Measurements from ENCODE around the gene BTBD9.

The BTBD9 gene

DNA sequence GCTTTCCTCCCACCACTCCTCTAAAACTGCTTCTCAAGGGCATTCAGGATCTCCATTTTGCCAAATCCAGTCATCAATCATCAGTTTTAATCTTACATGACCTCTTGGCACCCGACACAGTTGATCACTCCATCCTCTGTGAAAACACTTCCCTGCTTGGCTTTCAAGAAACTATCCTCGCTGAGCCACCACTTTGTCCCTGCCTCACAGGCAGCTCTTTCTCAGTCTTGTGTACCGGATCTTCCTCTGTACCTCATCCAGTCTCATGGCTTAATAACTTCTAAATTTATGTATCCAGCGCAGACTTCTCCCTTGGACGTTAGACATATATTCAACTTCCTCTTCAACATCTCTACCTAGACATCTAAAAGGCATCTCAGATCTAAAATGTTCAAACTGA lies 89.9 kb downstream of the BTBD9 start:
- FAIRE-seq, result no peak

DNA sequence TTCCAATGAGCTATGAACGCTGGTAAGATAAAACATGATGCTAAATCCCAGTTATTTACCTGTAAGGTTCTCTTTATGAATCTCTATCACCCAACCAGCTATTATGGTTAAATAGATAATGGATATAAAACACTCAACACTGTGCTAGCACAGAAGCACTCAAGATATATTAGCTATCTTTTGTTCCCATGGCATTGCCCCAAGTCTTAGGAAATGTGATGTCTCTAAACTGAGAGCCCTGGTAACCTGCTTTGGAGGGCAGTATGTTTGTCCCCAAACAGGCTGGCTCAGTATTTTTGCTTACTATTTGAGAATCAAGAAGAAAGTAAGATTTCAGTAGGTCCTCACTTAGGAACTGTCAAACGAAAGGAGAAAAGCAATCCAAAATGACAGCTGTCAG lies 90.5 kb downstream of the BTBD9 start:
- no peak for FAIRE-seq

DNA sequence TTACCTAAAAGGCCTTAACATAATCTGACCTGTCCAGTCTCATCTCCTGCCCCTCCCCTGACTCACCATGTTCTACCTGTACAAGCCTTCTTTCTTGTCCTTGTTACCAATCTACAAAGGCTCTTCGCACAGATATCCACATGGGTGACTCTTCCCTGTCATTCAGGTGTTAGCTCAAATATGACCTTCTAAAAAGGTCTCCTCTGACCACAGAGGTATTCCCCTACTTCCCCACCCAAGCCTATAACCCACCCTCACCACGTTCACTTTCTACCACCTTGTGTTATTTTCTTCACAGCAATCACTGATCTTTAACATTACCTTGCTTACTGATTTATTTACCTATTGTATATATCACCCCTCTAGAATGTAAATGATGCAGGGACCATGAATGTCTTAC lies 96.7 kb downstream of the BTBD9 start:
- no peak for FAIRE-seq

DNA sequence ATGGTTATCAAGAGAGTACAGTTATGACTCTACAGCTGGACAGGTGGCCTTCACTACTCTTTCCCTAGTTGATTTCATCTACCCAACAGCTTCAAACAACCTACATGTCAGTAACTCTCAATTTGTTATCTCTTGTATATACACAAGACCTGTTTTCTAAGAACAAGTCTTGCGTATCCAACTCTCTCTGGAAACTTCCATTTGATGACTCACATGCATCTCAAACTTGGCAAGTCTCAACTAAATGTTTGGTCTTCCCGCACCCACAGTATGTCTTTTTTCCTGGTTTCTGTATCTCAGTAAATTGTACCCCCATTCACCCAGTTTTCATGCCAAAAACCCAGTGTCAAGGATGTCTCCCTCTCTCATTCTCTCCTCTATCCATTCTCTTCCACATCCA lies 97.7 kb downstream of the BTBD9 start:
- no peak for FAIRE-seq

DNA sequence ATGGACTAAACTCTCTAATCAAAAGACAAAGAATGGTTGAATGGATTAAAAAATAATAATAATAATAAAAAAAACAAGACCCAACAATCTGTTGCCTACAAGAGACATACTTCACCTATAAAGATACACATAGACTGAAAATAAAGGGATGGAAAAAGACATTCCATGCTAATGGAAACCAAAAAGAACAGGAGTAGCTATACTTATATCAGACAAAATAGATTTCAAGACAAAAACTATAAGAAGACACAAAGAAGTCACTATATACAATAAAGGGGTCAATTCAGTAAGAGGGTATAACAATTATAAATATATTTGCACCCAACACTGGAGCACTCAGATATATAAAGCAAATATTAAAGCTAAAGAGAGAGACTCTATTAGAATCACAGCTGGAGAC lies 106.7 kb downstream of the BTBD9 start:
- FAIRE-seq, result no peak

DNA sequence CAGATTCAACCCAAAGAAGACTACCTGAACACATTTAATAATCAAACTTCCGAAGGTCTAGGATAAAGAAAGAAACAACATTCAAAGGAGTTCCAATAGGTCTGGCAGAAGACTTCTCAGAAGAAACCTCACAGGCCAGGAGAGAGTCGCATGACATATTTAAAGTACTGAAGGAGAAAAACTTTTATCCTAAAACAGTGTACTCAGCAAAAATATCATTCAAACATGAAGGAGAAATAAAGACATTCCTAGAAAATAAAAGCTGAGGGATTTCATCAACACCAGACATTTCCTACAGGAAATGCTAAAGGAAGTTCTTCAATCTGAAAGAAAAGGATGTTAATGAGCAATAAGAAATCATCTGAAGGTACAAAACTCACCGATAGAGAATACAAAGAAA lies 108.6 kb downstream of the BTBD9 start:
- no peak for FAIRE-seq

DNA sequence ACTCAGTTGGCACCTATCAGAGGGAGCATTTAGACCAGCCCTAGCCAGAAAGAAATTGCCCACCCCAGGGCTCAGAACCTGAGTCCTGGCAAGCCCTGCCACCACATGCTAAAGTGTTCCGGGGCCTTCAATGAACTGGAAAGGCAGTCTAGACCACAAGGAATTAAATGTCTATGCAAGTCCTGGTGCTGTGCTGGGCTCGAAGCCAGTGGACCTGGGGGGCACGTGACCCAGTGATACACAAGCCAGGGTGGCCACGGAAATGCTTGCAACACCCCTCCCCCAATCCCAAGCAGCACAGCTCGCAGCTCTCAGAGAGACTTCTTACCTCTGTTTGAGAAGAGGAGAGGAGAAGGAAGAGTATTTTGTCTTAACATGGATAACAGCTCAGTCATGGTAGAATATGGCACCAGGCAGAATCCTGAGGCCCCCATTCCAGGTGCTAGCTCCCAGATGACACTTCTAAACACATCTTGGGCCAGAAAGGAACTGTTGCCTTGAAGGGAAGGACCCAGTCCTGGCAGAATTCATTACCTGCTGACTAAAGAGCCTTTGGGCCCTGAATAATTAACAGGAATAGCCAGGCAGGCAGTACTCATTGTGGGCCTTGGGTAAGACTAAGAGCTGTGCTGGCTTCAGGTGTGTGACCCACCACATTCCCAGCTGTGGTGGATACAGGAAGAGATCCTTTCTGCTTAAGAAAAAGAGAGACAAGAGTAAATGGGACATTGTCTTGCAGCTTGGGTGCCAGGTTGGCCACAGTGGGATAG lies 111.3 kb downstream of the BTBD9 start:
- FAIRE-seq, result no peak

DNA sequence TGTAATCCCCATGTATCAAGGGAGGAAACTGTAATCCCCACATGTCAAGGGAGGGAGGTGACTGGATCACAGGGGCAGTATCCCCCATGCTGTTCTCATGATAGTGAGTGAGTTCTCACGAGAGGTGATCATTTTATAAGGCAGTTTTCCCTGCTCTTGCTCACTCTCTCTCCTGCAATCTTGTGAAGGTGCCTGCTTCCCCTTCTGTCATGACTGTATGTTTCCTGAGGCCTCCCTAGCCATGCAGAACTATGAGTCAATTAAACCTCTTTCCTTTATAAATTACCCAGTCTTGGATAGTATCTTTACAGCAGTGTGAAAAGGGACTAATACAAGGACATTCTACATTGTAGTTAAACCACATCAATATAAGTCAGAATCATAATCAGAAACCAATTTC lies 112.4 kb downstream of the BTBD9 start:
- no peak for FAIRE-seq

DNA sequence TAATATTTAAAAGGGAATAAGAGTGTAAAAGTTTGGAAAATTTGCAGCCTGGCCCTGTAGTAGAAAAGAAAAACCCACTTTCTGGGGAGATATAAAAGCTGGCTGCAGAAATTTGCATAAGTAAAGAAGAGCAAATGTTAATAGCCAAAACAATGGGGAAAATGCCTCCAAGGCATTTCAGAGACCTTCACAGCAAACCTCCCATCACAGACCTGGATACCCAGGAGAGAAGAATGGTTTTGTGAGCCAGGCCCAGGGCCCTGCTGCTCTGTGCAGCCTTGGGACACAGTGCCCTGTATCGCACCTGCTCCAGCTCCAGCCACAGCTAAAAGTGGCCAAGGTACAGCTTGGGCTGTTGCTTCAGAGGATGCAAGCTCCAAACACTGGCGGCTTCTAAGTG lies 113.8 kb downstream of the BTBD9 start:
- no peak for FAIRE-seq

DNA sequence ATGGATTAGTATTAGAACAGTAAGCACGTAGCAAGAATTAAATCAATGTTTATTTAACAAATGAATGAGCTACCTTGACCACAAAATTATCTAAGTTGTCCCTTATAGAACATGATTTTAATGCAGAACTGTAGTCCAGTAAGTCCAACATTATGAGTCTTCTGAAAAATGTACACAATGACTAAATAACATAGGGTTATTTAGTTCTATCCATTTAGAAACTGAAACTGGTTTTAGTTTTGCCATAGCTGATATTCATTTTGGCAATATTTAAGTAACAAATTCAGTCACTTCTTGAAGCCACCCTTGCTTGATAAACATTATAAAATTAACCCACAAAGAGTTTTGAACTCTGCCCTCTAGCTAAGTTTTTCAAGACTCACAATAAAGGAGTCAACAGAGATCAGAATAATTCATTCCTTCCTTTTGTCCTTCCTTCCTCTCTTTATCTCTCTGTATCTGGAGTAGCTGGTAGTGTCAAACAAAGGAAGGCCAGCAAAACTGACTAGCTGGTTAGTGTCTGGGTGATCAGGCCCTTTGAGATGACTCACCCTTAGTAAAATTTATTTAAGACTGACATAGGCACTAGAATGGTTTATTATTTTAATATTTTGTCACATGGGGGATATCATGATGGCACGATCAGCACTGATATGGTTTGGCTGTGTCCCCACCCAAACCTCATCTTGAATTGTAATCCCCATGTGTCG lies 115.1 kb downstream of the BTBD9 start:
- no peak for FAIRE-seq

DNA sequence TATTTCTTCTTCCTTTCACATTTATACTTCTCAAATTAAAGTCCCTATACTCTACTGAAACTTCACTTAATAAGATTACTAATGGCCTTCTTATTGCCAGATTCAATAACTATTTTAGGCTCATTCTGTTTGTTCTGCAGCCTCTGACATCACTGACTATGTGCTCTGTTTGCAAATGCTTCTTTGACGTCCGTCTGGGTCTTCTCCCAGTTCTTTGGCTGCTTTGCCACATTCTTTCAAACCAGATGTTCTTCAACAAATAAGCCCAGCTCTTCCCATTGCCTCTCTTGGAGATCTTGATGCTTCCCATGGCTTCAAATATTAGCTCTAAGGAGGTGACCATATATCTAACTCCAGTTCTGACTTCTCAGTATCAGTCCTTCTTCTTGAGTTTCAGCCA lies 117.4 kb downstream of the BTBD9 start:
- FAIRE-seq, result no peak

DNA sequence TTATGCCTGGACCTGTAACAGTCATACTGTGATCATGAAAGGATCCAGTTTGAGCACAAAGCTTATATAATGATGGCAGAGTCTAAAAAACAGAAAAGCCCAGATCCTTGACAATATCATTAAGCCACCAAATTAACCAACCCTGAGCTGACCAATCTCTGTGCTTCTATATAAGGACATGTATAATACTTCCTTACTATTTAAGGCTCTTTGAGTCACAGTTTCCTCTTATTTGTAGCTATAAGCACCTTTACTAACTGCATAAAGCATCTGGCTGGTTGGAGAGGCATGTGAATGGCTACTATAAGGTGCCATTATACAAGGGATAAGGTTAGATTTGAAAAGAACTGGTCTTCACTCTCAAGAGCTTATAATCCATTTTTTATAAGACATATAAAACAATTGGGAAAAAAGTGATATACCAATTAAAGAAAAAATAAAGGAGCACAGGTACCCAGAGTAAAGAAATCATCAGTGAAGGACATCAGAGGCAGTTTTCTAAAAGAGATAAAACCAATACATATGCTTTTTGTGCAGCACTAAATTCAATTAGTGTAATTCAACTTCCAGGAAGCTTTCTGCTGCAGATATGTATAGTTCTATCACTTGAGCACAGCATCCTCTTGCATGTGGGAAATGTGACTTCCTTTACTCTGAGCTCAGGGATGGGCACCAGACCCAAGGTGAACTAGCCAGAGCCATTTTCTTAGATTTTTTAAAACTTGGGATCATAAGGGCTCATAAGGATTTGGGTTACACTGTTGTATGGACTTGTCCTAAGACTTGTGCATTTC lies 121.0 kb downstream of the BTBD9 start:
- no peak for FAIRE-seq

DNA sequence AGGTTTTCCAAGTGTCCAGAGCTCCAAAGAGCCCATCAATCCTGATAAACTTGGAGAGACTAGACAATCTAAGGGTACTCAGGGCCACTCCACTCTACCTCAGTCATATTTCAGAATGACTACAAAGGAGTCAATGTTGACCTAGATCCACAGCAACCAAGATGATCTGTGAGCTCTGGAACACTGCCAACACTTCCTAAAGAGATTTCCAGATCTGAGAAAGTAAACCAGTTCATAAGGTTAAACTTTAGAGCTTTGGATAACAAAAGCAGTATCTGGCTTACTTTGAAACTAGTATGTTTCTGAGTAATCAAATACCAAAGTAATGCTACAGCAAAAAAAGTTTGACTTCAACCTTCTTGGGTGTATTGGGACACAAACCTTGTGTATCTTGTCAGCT lies 122.7 kb downstream of the BTBD9 start:
- FAIRE-seq, result no peak

DNA sequence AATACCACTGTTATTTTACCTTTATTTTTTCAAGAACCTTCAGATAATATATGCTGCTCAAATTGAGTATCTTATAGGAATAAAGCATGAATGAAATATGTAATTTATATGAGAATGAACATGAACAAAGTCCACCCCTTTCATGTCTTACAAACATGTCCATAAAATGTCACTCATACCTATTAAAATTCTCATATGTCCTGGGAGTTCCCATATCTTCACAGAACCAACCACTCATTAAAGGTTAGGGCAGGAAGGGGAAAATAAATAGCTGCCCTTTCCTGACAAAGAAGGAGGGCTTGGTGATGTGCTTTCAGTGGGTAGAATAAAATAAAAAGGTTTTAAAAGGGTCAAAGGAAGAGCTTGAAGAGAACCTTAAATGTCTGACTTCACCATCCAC lies 125.3 kb downstream of the BTBD9 start:
- no peak for FAIRE-seq

DNA sequence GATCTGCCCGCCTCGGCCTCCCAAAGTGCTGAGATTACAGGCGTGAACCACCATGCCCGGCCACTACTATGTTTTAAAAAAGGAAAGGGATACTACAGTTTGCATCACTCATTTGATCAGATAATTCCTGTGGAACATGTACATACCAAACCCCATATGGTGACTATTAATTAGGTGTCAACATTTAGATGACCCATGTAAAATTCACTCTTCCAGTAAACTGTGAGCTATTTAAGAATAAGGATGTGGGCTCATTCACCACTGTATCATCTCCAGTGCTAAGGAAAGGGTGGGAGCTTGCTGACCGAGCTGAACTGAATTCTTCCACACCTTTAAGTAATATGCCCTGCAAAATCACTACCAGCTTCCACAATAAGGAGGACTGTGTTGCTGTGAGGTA lies 127.5 kb downstream of the BTBD9 start:
- FAIRE-seq, result no peak

DNA sequence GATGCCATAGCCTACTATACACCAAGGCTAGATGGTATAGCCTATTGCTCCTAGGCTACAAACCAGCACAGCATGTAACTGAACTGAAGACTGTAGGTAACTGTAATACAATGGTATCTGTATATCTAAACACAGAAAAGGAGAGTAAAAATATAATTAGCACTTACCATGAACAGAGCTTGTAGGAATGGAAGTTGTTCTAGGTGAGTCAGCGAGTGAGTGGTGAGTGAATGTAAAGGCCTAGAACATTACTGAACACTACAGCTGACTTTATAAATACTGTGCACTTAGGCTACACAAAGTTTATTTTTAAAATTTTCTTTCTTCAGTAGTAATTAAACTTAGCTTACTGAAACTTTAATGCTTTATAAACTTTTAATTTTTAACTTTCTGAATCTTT lies 129.5 kb downstream of the BTBD9 start:
- no peak for FAIRE-seq

DNA sequence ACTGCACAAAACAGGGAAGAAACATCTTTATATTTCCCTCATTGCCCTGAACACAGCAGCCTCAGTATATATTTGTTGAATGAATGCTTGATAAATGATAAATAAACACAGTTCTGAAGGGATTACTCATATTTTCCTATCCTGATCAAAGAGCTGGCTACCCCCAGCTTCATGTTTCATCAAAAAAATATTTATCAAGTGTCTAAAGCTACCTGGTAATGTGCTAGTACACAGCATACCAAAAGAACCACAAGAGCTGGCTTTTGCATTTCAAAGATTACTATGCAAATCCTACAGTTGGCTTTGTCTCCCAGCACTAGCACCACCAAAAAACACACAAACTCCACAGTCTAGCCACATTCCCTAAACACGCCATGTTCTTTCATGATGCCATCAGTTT lies 130.0 kb downstream of the BTBD9 start:
- no peak for FAIRE-seq

DNA sequence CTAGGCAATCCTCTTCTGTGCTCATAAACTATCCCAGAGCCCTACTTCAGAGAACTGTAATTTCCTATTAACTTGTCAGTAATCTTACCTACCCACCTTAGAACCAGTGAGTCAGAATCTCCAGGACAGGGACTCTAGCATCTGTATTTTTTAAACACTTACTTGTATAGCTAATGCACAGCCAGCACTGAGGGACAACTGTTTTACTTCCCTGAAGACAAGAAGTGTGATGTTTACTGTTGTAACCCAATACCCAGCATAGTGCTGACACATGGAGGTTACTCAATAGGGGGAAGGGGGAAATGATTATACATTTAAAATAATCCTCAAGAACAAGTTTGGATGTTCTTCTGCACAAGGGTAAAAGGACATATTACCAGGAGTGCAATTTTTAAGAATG lies 130.8 kb downstream of the BTBD9 start:
- no peak for FAIRE-seq

DNA sequence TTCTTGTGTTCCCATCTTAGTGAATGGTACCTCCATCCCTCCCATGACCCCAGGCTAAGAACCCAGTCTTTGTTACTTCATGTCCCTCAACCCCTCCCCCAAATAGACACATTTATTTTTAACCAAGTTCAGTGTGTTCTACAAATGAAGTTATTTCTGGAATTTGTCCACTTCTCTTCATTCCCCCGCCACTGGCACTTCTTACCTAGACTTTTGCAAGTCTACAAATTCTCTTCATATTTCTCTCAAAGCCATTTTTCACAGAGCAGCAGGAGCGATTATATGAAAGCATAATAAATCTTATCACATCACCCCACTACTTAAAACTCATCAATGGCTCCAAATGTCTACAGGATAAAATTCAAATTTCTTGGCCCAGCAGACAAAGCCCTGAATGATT lies 131.4 kb downstream of the BTBD9 start:
- no peak for FAIRE-seq

DNA sequence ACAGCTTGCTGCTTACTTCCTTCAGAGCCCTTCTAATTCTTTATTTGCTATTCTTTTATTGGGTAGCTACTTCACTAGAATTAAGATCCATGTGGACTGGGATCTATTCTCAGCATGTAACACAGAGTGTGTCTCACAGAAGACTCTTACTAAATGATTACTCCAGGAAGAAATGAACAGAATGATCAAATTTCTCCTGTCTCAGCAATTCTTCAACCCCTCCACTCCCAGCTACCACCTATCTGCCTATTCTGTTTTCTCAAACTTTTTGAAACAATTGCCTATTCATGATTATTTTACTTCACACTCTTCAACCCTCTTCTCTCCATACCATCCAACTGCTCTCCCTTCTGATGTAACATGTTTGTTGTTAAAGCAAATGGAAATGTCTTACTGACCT lies 132.6 kb downstream of the BTBD9 start:
- FAIRE-seq, result no peak

DNA sequence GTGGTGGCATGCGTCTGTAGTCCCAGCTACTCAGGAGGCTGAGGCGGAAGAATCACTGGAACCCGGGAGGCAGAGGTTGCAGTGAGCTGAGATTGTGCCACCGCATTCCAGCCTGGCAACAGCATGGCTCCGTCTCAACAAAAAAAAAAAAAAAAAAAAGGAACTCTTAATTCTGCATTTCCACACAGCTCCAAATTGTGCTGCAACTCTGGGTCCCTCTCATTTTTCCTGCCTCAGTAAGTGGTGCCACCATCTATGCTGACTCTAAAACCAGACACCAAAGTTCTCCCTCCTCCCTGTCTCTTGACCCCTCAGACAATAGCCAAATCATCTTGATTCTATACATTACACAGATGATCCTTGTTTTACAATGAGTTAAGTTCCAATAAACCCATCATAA lies 133.9 kb downstream of the BTBD9 start:
- FAIRE-seq, result no peak

DNA sequence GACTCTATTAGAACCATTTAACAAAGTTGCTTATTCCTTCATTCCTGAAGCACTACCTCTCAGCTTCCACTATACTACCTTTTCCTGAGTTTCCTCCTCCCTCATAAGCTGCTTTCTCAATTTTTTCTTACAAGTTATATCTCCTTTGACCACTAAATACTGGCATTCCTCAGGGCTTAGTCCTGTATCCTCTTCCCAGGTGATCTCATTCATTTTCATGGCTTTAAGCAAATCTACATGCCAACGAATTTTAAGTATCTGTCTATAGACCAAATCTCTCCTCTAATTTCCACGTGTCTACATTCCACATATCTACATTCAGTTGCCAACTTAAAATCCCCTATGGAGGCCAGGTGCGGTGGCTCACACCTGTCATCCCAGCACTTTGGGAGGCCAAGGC lies 134.7 kb downstream of the BTBD9 start:
- FAIRE-seq, result no peak

DNA sequence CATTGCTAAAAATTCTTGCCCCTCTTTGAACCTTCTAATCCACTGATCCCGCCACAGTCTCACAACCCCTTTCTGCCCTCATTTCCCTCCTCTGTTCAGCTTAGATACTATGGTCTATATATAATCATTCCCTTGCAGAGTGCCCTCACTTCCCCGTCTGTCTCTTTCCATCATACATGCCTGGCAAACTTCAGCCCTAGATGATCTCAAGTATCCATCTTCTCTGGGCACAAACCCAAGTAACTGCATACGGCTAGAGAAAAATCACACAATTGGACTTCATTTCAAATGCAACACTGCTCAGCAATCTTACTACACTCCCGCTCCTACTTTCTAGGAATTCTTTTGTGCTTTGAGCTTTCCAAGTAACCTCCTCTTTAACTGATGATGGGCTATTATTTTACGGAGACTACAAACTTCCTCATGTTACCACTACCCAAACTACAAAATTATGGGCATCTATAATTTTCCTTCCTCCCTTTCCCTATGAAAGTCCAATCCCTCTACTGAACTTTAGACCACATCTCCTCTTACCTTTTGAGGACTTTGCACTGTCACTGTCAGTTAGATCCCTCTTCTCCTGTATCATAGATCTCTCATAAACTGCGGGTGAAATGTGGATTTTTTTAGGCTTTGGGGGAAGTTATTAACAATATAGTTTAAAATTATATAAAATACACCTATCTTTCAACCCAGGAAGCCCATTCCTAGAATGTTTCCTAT lies 135.6 kb downstream of the BTBD9 start:
- FAIRE-seq, result no peak

Measured in G401.6 (cell line).